Measurements from ENCODE around the gene PTPRN2. TPM values are rescaled to one million over a fixed set of nuclear protein-coding genes. Genes with fewer than 3 reads are reported as not detected.

Gene PTPRN2
- total and polyA plus RNA-seq, 2 of the 8 experiments (the other 6 are each of a cell fraction or from before 2014, with no cell fraction given): 2.6 to 4.5 TPM

GRCh38 chr7:157828190-157828589 is 759.4 kb downstream of the PTPRN2 start:
- FAIRE-seq (no peak), DNase-seq (ENCODE audit: low read depth in 1 of 2, low spot score in 2 of 2) (no peak)
- H2BK5ac ChIP-seq (ENCODE audit: low read depth, low read length): no peak overlapping the region
- CTCF ChIA-PET (ENCODE audit: partially characterized antibody): interaction anchor here (1.2 to 1.8 kb wide), 2 partner anchors 13 to 119 kb away, joined by 4 to 5 read pairs; no protein-coding TSS in a partner anchor
- H3K9me3 ChIP-seq (ENCODE audit: insufficient read depth in 2 of 2, low read depth in 1 of 2, low read length in 1 of 2): no peaks in the 10 kb centered on the region
- no peak overlapping the region for H3K56ac ChIP-seq (replicated peaks; ENCODE audit: insufficient read length, low read depth, low read length)
- H3K9ac ChIP-seq (replicated peaks in 1 of 4; ENCODE audit: extremely low read depth in 1 of 4, low read depth in 3 of 4, low read length in 3 of 4): no peak overlapping the region
- H2BK15ac ChIP-seq (ENCODE audit: low read length): 0 out of 2 replicates have a peak overlapping the region, but pooled peaks have one; percentile 46
- H3K36me3 ChIP-seq (ENCODE audit: control insufficient read depth in 2 of 4, insufficient read depth in 4 of 4, low read length in 3 of 4): no peaks in the 10 kb centered on the region
- WGBS, 2 experiments (ENCODE audit: extremely low coverage in 1 of 2, insufficient coverage in 1 of 2, insufficient read length in 1 of 2, insufficient replicate concordance in 2 of 2, low coverage in 1 of 2, low lambda C conversion rate in 2 of 2, missing lambda C conversion rate in 1 of 2): 96% methylated on average over 13 of the region's 13 CpGs; no CpG with 5 or more reads in 1 of the 2 experiments
- no peak overlapping the region for H3K4me2 ChIP-seq (ENCODE audit: insufficient read depth in 1 of 2, low read depth in 2 of 2, low read length in 2 of 2)
- H2BK12ac ChIP-seq (ENCODE audit: low read depth, low read length): no peak overlapping the region
- POLR2A ChIA-PET (ENCODE audit: partially characterized antibody): interaction anchor here (0.8 kb wide), 1 partner anchor 42 kb away, joined by 3 read pairs; no protein-coding TSS in a partner anchor
- no peaks in the 10 kb centered on the region for H3K79me2 ChIP-seq (ENCODE audit: control insufficient read depth in 1 of 2, insufficient read depth in 2 of 2, low read length in 2 of 2)
- no peaks in the 10 kb centered on the region for H3K23me2 ChIP-seq (ENCODE audit: low read depth, low read length)
- TF ChIP-seq CEBPB (IDR thresholded peaks at IDR 0.05; ENCODE audit: low read depth, low read length) (no peak), SIRT6 (IDR thresholded peaks at IDR 0.05; ENCODE audit: low read length) (no peak), ZNF274 (IDR thresholded peaks at IDR 0.05; ENCODE audit: borderline replicate concordance, extremely low read depth, low read length) (no peak), JUND (IDR thresholded peaks at IDR 0.05; ENCODE audit: low read length) (no peak), POLR2A (IDR thresholded peaks at IDR 0.05; ENCODE audit: control extremely low read depth in 1 of 2, low read depth in 2 of 2, low read length in 2 of 2) (no peak), TEAD4 (IDR thresholded peaks at IDR 0.05; ENCODE audit: low read depth, low read length) (no peak), HDAC2 (IDR thresholded peaks at IDR 0.05; ENCODE audit: borderline replicate concordance in 1 of 2, low read depth in 2 of 2, low read length in 2 of 2) (no peak), KDM5A (IDR thresholded peaks at IDR 0.05; ENCODE audit: low read length) (no peak), RAD21 (IDR thresholded peaks at IDR 0.05 in 1 of 2, conservative IDR thresholded peaks at IDR 0.05 in 1 of 2; ENCODE audit: low read depth in 2 of 2, low read length in 2 of 2) (no peak), CREB1 (IDR thresholded peaks at IDR 0.05) (no peak), CHD1 (IDR thresholded peaks at IDR 0.05; ENCODE audit: low read depth, low read length) (no peak), RFX5 (IDR thresholded peaks at IDR 0.05; ENCODE audit: borderline replicate concordance, low read depth, low read length) (no peak)
- TF ChIP-seq, protein P1, sequence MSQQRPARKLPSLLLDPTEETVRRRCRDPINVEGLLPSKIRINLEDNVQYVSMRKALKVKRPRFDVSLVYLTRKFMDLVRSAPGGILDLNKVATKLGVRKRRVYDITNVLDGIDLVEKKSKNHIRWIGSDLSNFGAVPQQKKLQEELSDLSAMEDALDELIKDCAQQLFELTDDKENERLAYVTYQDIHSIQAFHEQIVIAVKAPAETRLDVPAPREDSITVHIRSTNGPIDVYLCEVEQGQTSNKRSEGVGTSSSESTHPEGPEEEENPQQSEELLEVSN (IDR thresholded peaks at IDR 0.05): no peak
- H3K27ac ChIP-seq (ENCODE audit: low read depth, low read length): no peak overlapping the region
- no peak overlapping the region for H4K8ac ChIP-seq (ENCODE audit: extremely low read depth, insufficient read depth, low read length)
- H3K14ac ChIP-seq (ENCODE audit: insufficient read length): no peak overlapping the region
- no peak overlapping the region for H3K23ac ChIP-seq (ENCODE audit: insufficient read length)
- peaks cover 0 to 6% (median 1%) of the 10 kb centered on the region in 4 experiments; a peak in 3 of 7 replicates for H3K4me1 ChIP-seq (replicated peaks in 1 of 4; ENCODE audit: control insufficient read depth in 3 of 4, insufficient read depth in 4 of 4, low read length in 3 of 4)
- no peak overlapping the region for H3K18ac ChIP-seq (ENCODE audit: extremely low read depth, low read length)
- H3K27me3 ChIP-seq (replicated peaks in 1 of 4; ENCODE audit: control insufficient read depth in 3 of 4, extremely low read depth in 1 of 4, insufficient read depth in 3 of 4, low read length in 3 of 4): no peaks in the 10 kb centered on the region
- no peaks in the 10 kb centered on the region for H3K79me1 ChIP-seq (ENCODE audit: low read depth, low read length)
- no peak overlapping the region for H4K5ac ChIP-seq (ENCODE audit: insufficient read length, low read depth, low read length)
- no peaks in the 10 kb centered on the region for H4K20me1 ChIP-seq (replicated peaks in 1 of 2; ENCODE audit: control insufficient read depth in 1 of 2, insufficient read depth in 2 of 2, low read length in 2 of 2)
- H2AK5ac ChIP-seq (ENCODE audit: low read depth, low read length): no peak overlapping the region
- H4K91ac ChIP-seq (replicated peaks; ENCODE audit: insufficient read length, low read length): no peak overlapping the region
- H3K4ac ChIP-seq (replicated peaks; ENCODE audit: insufficient read length, low read depth, low read length): no peak overlapping the region
- H2BK120ac ChIP-seq (replicated peaks; ENCODE audit: low read depth, low read length): no peak overlapping the region
- H3K4me3 ChIP-seq (ENCODE audit: extremely low read depth in 1 of 4, insufficient read depth in 2 of 4, low read depth in 3 of 4, low read length in 4 of 4): no peak overlapping the region
- H2AFZ ChIP-seq (ENCODE audit: low read length): no peak overlapping the region
- H2BK20ac ChIP-seq (ENCODE audit: low read length): no peak overlapping the region

All from H1 (cell line).